HepG2 (cell line): ENCODE measurements around the gene LSM14B. TPM values are rescaled to one million over a fixed set of nuclear protein-coding genes. Genes with fewer than 3 reads are reported as not detected.

Experiments used
- ADNP ChIP-seq: sonication (generic); formaldehyde crosslinking; IDR thresholded peaks from 2 replicates; pipeline ENCODE4 v1.4.0; 2020; ENCODE audit warnings: missing genetic modification reagents
- ASH2L ChIP-seq: fragments of 300-600, 200-600 bp; sonication (generic); IDR thresholded peaks from 2 replicates; pipeline ENCODE4 v1.7.0; 2017; ENCODE audit warnings: low read depth, mild to moderate bottlenecking, moderate library complexity, mixed read lengths, low read length; ENCODE audit not compliant: insufficient read length
- CBX1 ChIP-seq: IDR thresholded peaks from one replicate; pipeline ENCODE4 v1.6.1; 2016; ENCODE audit warnings: antibody characterized with exemption, low read depth
- GMEB2 ChIP-seq: IDR thresholded peaks from 2 replicates; pipeline ENCODE4 v1.6.1; 2016; ENCODE audit warnings: missing biosample characterization, missing genetic modification reagents, low read depth
- MAZ ChIP-seq, 2 experiments: sonication (generic) in 1 of 2; formaldehyde crosslinking in 1 of 2; IDR thresholded peaks; 2 replicates each; pipeline versions ENCODE4 v1.5.0 to v1.6.1; 2012 to 2020; ENCODE audit warnings: low read depth in 2 of 2, mild to moderate bottlenecking in 2 of 2, borderline replicate concordance in 1 of 2, improper control_type of control experiment in 1 of 2, low read length in 1 of 2, missing genetic modification reagents in 1 of 2, moderate library complexity in 1 of 2
- MED1 ChIP-seq: sonication (generic); formaldehyde crosslinking; IDR thresholded peaks from 2 replicates; pipeline ENCODE4 v1.4.0; 2020; ENCODE audit warnings: missing genetic modification reagents
- NFIC ChIP-seq: IDR thresholded peaks from 2 replicates; pipeline ENCODE4 v1.6.1; 2012; ENCODE audit warnings: mild to moderate bottlenecking, low read length, inconsistent platforms
- NPAS2 ChIP-seq: sonication (generic); formaldehyde crosslinking; IDR thresholded peaks from 2 replicates; pipeline ENCODE4 v1.8.0; 2022; ENCODE audit warnings: mild to moderate bottlenecking, missing genetic modification reagents, borderline replicate concordance
- NR0B2 ChIP-seq: sonication (generic); formaldehyde crosslinking; IDR thresholded peaks from 2 replicates; pipeline ENCODE4 v1.4.0; 2020; ENCODE audit warnings: mild to moderate bottlenecking, missing genetic modification reagents
- SATB2 ChIP-seq: sonication (generic); formaldehyde crosslinking; IDR thresholded peaks from 2 replicates; pipeline ENCODE4 v1.5.0; 2020; ENCODE audit warnings: missing genetic modification reagents
- TBX2 ChIP-seq: sonication (generic); formaldehyde crosslinking; IDR thresholded peaks from 2 replicates; pipeline ENCODE4 v1.5.0; 2020; ENCODE audit warnings: missing genetic modification reagents, mild to moderate bottlenecking, borderline replicate concordance
- ZFP36 ChIP-seq: fragments of 150-350 bp; IDR thresholded peaks from 2 replicates; pipeline ENCODE4 v1.6.1; 2018; ENCODE audit warnings: borderline replicate concordance, low read length, low read depth; ENCODE audit not compliant: partially characterized antibody
- ZFX ChIP-seq: sonication (generic); formaldehyde crosslinking; IDR thresholded peaks from 2 replicates; pipeline ENCODE4 v1.4.0; 2020; ENCODE audit warnings: mild to moderate bottlenecking, low read depth, missing genetic modification reagents, moderate library complexity
- ZNF121 ChIP-seq: sonication (generic); formaldehyde crosslinking; IDR thresholded peaks from 2 replicates; pipeline ENCODE4 v1.5.0; 2020; ENCODE audit warnings: mild to moderate bottlenecking, missing genetic modification reagents
- ZNF558 ChIP-seq: sonication (generic); formaldehyde crosslinking; IDR thresholded peaks from 2 replicates; pipeline ENCODE4 v1.9.0; 2022; ENCODE audit warnings: mild to moderate bottlenecking, missing genetic modification reagents, borderline replicate concordance
- ZNF567 ChIP-seq: sonication (generic); formaldehyde crosslinking; IDR thresholded peaks from 2 replicates; pipeline ENCODE4 v1.8.1; 2023; ENCODE audit warnings: mild to moderate bottlenecking, missing genetic modification reagents, borderline replicate concordance
- ZNF589 ChIP-seq: sonication (generic); formaldehyde crosslinking; conservative IDR thresholded peaks from 2 replicates; pipeline ENCODE4 v1.8.0; 2022; ENCODE audit warnings: mild to moderate bottlenecking, moderate library complexity, missing genetic modification reagents
- ZNF598 ChIP-seq: sonication (generic); formaldehyde crosslinking; IDR thresholded peaks from 2 replicates; pipeline ENCODE4 v1.5.1; 2020; ENCODE audit warnings: mild to moderate bottlenecking, missing genetic modification reagents, borderline replicate concordance
- ZNF724P ChIP-seq: sonication (generic); formaldehyde crosslinking; IDR thresholded peaks from 2 replicates; pipeline ENCODE4 v1.8.0; 2022; ENCODE audit warnings: missing genetic modification reagents, borderline replicate concordance
- ZNF737 ChIP-seq: sonication (generic); formaldehyde crosslinking; IDR thresholded peaks from 2 replicates; pipeline ENCODE4 v1.5.0; 2020; ENCODE audit warnings: missing genetic modification reagents, mild to moderate bottlenecking, borderline replicate concordance
- ZNF772 ChIP-seq: sonication (generic); formaldehyde crosslinking; IDR thresholded peaks from 2 replicates; pipeline ENCODE4 v1.5.0; 2020; ENCODE audit warnings: mild to moderate bottlenecking, missing genetic modification reagents
- ZNF782 ChIP-seq: sonication (generic); formaldehyde crosslinking; IDR thresholded peaks from 2 replicates; pipeline ENCODE4 v1.4.0; 2020; ENCODE audit warnings: missing genetic modification reagents, mild to moderate bottlenecking, borderline replicate concordance
- ZSCAN20 ChIP-seq: sonication (generic); formaldehyde crosslinking; IDR thresholded peaks from 2 replicates; pipeline ENCODE4 v1.4.0; 2020; ENCODE audit warnings: missing genetic modification reagents, mild to moderate bottlenecking, borderline replicate concordance
- polyA plus RNA-seq, 8 experiments: library from polyadenylated mRNA; depleted of rRNA in 3 of 8; stranded (reverse) in 7 of 8; unstranded in 1 of 8; fragments of >200 nt; fragmentation: Illumina TruSeq in 4 of 8; extraction: Trizol in 4 of 8; gene quantifications; 2 replicates each; pipeline versions ENCODE4 v1.2.1 to v1.2.3, GENCODE V29; 2011 to 2016; ENCODE audit warnings: low read depth in 4 of 8, missing spikeins in 1 of 8, mixed read lengths in 1 of 8; ENCODE audit not compliant: insufficient read depth in 1 of 8
- total RNA-seq, 5 experiments: library from RNA; depleted of rRNA; stranded (reverse); fragments of >200 nt; fragmentation: Illumina TruSeq; extraction: Trizol; gene quantifications; 2 replicates each; pipeline ENCODE4 v1.2.3, GENCODE V29; 2016; ENCODE audit warnings: low read depth in 1 of 5
- TF ChIP-seq, protein P1 (sequence below): sonication (generic); formaldehyde crosslinking; IDR thresholded peaks from 2 replicates; pipeline ENCODE4 v1.5.0; 2020; ENCODE audit warnings: mild to moderate bottlenecking, low read depth, missing genetic modification reagents, borderline replicate concordance
- TF ChIP-seq, protein P2 (sequence below): sonication (generic); formaldehyde crosslinking; IDR thresholded peaks from 2 replicates; pipeline ENCODE4 v1.4.0; 2020; ENCODE audit warnings: missing genetic modification reagents

LSM14B gene
- total and polyA plus RNA-seq, 2 of the 13 experiments (the other 11 are each of a cell fraction or from before 2014, with no cell fraction given) = 43.3 to 79.2 TPM

DNA sequence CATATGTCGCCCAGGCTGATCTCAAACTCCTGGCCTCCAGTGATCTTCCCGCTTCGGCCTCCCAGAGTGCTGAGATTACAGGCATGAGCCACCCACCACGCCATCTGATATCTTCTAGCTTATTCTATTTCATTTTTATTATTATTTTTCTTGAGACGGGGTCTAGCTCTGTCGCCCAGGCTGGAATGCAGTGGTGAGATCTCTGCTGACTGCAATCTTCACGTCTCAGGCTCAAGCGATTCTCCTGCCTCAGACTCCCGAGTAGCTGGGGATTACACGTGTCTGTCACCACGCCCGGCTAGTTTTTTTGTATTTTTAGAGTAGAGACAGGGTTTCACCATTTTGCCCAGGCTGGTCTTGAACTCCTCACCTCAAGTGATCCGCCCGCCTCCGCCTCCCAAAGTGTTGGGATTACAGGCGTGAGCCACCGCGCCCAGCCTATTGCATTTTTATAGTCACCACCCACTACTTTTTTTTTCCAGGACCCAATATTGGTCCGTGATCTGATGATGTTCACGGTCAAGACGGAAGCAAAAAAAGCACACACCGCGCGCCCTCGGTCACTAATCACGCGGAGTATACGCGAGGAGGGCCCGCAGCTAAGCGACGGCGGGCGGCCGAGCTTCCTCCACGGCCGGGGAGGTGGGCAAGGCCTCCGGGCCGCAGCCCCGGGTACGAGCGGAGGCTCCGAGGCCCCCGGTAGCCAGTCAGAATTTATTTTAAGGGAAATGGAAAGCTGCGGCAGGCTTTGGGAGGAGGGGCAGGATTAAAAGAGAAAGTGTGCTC is 1.1 kb upstream of the LSM14B start (continued):
- TF ChIP-seq ZNF598 (CRISPR knock-in tag) (peak; percentile 81; the same call in 1 of the 2 replicates), ZFP36 (no peak), CBX1 (no peak), TBX2 (CRISPR knock-in tag) (peak; percentile 52; the same call in 1 of the 2 replicates), NR0B2 (no peak), ZNF567 (CRISPR knock-in tag) (no peak), ZNF782 (no peak), MED1 (CRISPR knock-in tag) (no peak), NFIC (no peak), ZNF589 (CRISPR knock-in tag) (peak; percentile 21; the same call in 1 of the 2 replicates), GMEB2 (CRISPR knock-in tag) (no peak), MAZ (IDR thresholded peaks at IDR 0.05; ENCODE audit: borderline replicate concordance, low read depth, low read length) (no peak), MAZ (CRISPR knock-in tag; IDR thresholded peaks at IDR 0.05; ENCODE audit: low read depth) (no peak), ADNP (CRISPR knock-in tag) (peak; percentile 88), ZNF121 (CRISPR knock-in tag) (peak; percentile 59; the same call in 1 of the 2 replicates), ZNF558 (CRISPR knock-in tag) (no peak), ZNF724P (no peak), ZFX (peak; percentile 81), ZNF737 (CRISPR knock-in tag) (no peak), ZNF772 (CRISPR knock-in tag) (peak; percentile 80; the same call in 1 of the 2 replicates), ASH2L (no peak), SATB2 (CRISPR knock-in tag) (peak; percentile 71; the same call in 1 of the 2 replicates), ZSCAN20 (CRISPR knock-in tag) (no peak), NPAS2 (CRISPR knock-in tag) (no peak)
- TF ChIP-seq, protein P1, sequence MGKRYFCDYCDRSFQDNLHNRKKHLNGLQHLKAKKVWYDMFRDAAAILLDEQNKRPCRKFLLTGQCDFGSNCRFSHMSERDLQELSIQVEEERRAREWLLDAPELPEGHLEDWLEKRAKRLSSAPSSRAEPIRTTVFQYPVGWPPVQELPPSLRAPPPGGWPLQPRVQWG (CRISPR knock-in tag) = no peak
- TF ChIP-seq, protein P2, sequence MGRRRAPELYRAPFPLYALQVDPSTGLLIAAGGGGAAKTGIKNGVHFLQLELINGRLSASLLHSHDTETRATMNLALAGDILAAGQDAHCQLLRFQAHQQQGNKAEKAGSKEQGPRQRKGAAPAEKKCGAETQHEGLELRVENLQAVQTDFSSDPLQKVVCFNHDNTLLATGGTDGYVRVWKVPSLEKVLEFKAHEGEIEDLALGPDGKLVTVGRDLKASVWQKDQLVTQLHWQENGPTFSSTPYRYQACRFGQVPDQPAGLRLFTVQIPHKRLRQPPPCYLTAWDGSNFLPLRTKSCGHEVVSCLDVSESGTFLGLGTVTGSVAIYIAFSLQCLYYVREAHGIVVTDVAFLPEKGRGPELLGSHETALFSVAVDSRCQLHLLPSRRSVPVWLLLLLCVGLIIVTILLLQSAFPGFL = no peak
